Measurements from ENCODE around the gene RNF4.

The RNF4 gene

DNA sequence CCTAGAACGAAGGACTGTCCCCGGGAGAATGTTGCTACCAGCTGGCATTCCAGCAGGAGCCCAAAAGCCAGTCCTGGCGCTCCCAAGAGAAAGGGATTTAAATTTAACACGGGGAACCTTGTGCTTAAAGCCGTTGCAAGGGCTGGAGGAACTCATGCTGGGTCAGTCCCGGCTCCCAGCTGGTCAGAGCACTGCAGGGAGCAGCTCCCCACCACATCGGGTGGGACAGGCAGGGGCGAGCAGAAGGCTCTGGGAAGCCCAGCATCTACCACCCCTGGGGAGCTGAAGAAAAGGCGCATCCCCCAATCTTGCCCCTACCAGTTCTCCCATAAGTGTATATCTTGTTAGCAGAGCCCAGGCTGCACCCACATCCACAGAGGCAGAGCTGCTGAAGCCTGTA lies 34.5 kb upstream of the RNF4 start:
- Histone ChIP-seq H3K18ac (ENCODE audit: low read length) (no peak overlapping the region), H3K4me2 (ENCODE audit: low read length) (no peak overlapping the region), H2BK5ac (ENCODE audit: low read length) (no peak overlapping the region), H4K5ac (ENCODE audit: low read length) (no peak overlapping the region), H4K8ac (ENCODE audit: low read depth, low read length) (no peak overlapping the region), H3K4me3 (ENCODE audit: low read length) (no peak overlapping the region), H3K27ac (ENCODE audit: low read depth, low read length) (no peak overlapping the region), H2AK5ac (ENCODE audit: low read length) (no peak overlapping the region), H2BK120ac (ENCODE audit: low read depth, low read length) (no peak overlapping the region), H3K79me1 (ENCODE audit: low read length) (no peaks in the 10 kb centered on the region), H3K79me2 (ENCODE audit: control insufficient read depth, insufficient read depth, low read length) (no peaks in the 10 kb centered on the region), H3K9ac (ENCODE audit: low read length) (no peak overlapping the region), H2BK15ac (replicated peaks; ENCODE audit: low read depth) (no peak overlapping the region), H3K4me1 (ENCODE audit: control insufficient read depth, low read depth, low read length) (no peaks in the 10 kb centered on the region), H3K4ac (ENCODE audit: low read depth, low read length) (no peak overlapping the region), H3K23ac (ENCODE audit: low read length) (no peak overlapping the region), H3K36me3 (ENCODE audit: control insufficient read depth, insufficient read depth, low read length) (no peaks in the 10 kb centered on the region), H3K56ac (ENCODE audit: low read length) (no peak overlapping the region), H3K27me3 (ENCODE audit: insufficient read depth, low read length, poor library complexity) (no peaks in the 10 kb centered on the region)
- DNase-seq, result no peak
- WGBS (ENCODE audit: extremely low coverage, insufficient coverage, low lambda C conversion rate), result no CpG with 5 or more reads among the region's 9 CpGs

DNA sequence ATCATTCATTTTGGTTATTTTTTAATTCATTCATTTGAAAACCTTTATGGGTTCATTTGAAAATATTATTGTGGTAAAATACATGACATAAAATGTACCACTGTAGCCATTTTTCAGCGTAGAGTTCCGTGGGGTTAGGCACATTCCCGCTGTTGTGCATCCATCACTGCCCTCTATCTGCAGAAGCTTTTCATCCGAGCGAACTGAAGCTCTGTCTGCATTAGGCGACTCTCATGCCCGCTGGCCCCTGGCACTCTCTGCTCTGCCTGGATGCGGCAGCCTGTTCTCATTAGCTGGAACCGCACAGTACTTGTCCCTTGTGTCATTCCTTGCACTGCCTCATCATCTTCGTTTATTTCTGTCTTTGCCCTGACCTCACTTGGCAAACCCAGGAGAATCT lies 32.6 kb upstream of the RNF4 start:
- Histone ChIP-seq H3K27me3 (ENCODE audit: insufficient read depth, low read length, poor library complexity) (no peaks in the 10 kb centered on the region), H3K56ac (ENCODE audit: low read length) (no peak overlapping the region), H3K79me1 (ENCODE audit: low read length) (no peaks in the 10 kb centered on the region), H3K36me3 (ENCODE audit: control insufficient read depth, insufficient read depth, low read length) (no peaks in the 10 kb centered on the region), H3K79me2 (ENCODE audit: control insufficient read depth, insufficient read depth, low read length) (no peaks in the 10 kb centered on the region), H3K4ac (ENCODE audit: low read depth, low read length) (no peak overlapping the region), H4K8ac (ENCODE audit: low read depth, low read length) (no peak overlapping the region), H4K5ac (ENCODE audit: low read length) (no peak overlapping the region), H3K4me3 (ENCODE audit: low read length) (no peak overlapping the region), H2BK120ac (ENCODE audit: low read depth, low read length) (no peak overlapping the region), H3K18ac (ENCODE audit: low read length) (no peak overlapping the region), H3K9ac (ENCODE audit: low read length) (no peak overlapping the region), H3K23ac (ENCODE audit: low read length) (no peak overlapping the region), H3K4me2 (ENCODE audit: low read length) (no peak overlapping the region), H3K27ac (ENCODE audit: low read depth, low read length) (no peak overlapping the region), H2AK5ac (ENCODE audit: low read length) (no peak overlapping the region), H2BK5ac (ENCODE audit: low read length) (no peak overlapping the region), H3K4me1 (ENCODE audit: control insufficient read depth, low read depth, low read length) (no peaks in the 10 kb centered on the region), H2BK15ac (replicated peaks; ENCODE audit: low read depth) (no peak overlapping the region)
- no peak for DNase-seq
- WGBS (ENCODE audit: extremely low coverage, insufficient coverage, low lambda C conversion rate), result no CpG with 5 or more reads among the region's 10 CpGs

DNA sequence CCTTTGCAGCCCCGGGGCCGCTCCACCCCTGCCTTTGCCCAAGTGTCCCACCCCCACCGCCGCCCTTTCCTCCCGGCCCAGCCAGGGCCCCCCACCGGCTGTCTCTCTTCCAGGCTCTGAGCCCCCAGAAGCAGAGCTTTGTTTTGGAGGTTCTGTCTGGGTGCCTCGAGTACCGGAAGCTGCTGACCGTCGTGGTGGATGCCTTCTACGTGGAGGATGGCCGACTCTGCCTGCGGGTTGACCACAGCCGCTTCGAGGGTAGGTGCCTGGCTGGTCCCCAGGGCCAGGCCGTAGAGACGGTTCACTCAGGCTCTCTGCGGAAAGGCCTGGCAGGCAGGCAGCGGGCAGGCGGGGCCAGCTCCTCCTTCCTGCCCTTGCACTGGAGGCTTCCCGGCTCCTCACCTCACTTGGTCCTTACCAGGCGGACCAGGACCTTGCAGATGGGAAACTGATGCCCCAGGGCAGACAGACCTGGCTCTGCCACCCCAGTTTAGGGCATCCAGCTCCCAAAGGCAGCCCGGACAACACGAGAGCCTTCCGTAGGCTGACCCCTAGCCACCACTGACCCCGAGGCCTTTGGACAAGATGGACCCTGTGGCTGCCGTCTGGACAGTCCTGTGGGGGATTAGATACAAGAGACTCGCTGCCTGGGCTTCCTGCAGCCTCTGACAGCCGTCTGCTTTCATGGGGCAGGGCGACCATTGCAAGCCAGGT lies 32.0 kb upstream of the RNF4 start:
- Histone ChIP-seq H2AK5ac (ENCODE audit: low read length) (no peak overlapping the region), H2BK120ac (ENCODE audit: low read depth, low read length) (no peak overlapping the region), H3K4ac (ENCODE audit: low read depth, low read length) (no peak overlapping the region), H2BK15ac (replicated peaks; ENCODE audit: low read depth) (no peak overlapping the region), H3K56ac (ENCODE audit: low read length) (peak overlapping the region; percentile 28), H3K18ac (ENCODE audit: low read length) (no peak overlapping the region), H3K79me1 (ENCODE audit: low read length) (no peaks in the 10 kb centered on the region), H3K36me3 (ENCODE audit: control insufficient read depth, insufficient read depth, low read length) (no peaks in the 10 kb centered on the region), H3K27me3 (ENCODE audit: insufficient read depth, low read length, poor library complexity) (no peaks in the 10 kb centered on the region), H3K9ac (ENCODE audit: low read length) (no peak overlapping the region), H3K4me1 (ENCODE audit: control insufficient read depth, low read depth, low read length) (peaks cover 2% of the 10 kb centered on the region), H3K4me2 (ENCODE audit: low read length) (no peak overlapping the region), H3K4me3 (ENCODE audit: low read length) (no peak overlapping the region), H2BK5ac (ENCODE audit: low read length) (no peak overlapping the region), H4K5ac (ENCODE audit: low read length) (no peak overlapping the region), H3K79me2 (ENCODE audit: control insufficient read depth, insufficient read depth, low read length) (no peaks in the 10 kb centered on the region), H3K23ac (ENCODE audit: low read length) (no peak overlapping the region), H3K27ac (ENCODE audit: low read depth, low read length) (no peak overlapping the region), H4K8ac (ENCODE audit: low read depth, low read length) (no peak overlapping the region)
- no peak for DNase-seq
- WGBS (ENCODE audit: extremely low coverage, insufficient coverage, low lambda C conversion rate), result no CpG with 5 or more reads among the region's 30 CpGs

DNA sequence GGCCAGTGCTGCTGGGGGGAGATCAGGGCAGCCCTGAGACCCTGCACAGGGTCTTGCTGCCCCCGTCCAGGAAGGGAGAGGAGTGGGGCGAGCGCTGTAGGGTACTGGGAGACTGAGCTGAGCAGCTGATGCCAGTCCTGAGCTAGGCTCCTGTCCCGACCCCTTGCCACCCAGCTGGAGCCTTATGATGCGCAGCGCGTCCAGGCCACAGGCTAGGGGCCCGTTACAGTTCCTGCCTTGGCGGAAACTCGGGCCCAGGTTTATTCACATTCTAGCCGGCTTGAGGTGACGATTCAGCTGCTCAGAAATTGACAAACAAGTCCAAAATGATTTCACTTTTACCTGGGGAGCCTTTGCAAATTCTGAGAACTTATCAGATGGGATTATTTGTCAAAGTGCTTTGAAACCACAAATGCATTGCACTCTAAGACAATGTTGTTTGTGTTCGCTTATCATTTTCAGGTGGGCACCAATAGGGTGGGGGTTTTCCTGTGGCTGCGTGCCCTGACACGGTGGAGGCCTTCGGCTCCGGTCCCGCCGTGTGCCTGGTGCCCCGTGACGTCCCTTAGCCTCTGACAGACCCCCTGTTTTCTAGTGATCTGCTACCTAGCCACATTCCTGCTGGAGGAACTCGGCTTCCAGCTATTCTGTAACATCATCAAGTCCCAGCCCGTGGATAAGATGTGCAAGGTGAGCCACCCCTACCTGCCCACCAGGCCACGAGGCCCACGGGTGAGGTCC lies 31.3 kb upstream of the RNF4 start:
- Histone ChIP-seq H4K8ac (ENCODE audit: low read depth, low read length) (no peak overlapping the region), H3K18ac (ENCODE audit: low read length) (no peak overlapping the region), H3K4ac (ENCODE audit: low read depth, low read length) (no peak overlapping the region), H3K79me2 (ENCODE audit: control insufficient read depth, insufficient read depth, low read length) (no peaks in the 10 kb centered on the region), H4K5ac (ENCODE audit: low read length) (no peak overlapping the region), H2BK15ac (replicated peaks; ENCODE audit: low read depth) (no peak overlapping the region), H3K23ac (ENCODE audit: low read length) (no peak overlapping the region), H3K36me3 (ENCODE audit: control insufficient read depth, insufficient read depth, low read length) (no peaks in the 10 kb centered on the region), H2BK5ac (ENCODE audit: low read length) (no peak overlapping the region), H2BK120ac (ENCODE audit: low read depth, low read length) (no peak overlapping the region), H3K4me3 (ENCODE audit: low read length) (no peak overlapping the region), H3K9ac (ENCODE audit: low read length) (no peak overlapping the region), H3K56ac (ENCODE audit: low read length) (no peak overlapping the region), H3K27ac (ENCODE audit: low read depth, low read length) (no peak overlapping the region), H2AK5ac (ENCODE audit: low read length) (no peak overlapping the region), H3K79me1 (ENCODE audit: low read length) (no peaks in the 10 kb centered on the region), H3K27me3 (ENCODE audit: insufficient read depth, low read length, poor library complexity) (no peaks in the 10 kb centered on the region), H3K4me1 (ENCODE audit: control insufficient read depth, low read depth, low read length) (peaks cover 2% of the 10 kb centered on the region), H3K4me2 (ENCODE audit: low read length) (no peak overlapping the region)
- no peak for DNase-seq
- no CpG with 5 or more reads among the region's 25 CpGs for WGBS (ENCODE audit: extremely low coverage, insufficient coverage, low lambda C conversion rate)

DNA sequence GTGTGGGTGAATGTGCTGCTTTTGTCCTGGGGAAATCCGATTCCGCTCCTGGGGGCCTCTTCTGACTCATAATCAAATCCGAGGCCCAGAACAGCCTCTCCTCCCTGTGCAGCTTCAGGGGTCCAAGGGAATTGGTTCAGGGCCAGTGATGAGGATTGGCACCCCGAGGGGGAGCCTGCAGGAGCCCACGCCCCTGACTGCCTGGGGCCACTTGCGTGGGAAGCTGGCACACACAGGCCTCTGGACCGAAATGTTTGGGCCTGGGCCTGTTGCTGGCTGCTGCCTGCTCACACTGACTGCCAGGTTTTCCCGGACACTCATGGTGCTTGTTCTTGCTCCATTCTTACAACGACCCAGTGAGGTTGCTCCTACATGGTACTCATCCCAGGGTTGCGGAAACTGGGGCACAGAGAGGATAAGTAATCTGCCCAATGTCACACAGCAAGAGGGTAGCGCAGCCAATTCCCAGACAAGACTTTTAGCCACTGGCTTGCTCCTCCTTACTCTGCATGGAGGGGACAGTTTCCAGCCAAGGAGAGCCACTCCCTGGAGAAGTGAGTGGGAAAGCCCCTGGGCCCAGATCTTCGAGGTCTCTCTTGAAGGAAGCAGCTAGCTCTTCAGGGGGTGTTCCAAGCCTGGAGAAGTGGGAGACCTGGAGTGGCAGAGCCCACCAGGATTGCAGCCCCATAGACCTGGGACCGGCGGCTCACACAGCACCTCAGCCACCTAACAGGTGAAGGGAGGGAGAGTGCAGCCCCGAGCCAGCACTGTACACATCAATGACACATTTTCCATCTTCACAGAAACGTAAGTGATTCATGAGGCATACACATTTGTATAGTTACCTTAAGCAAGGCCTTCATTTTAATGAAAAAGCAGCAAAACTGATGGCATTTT lies 29.8 kb upstream of the RNF4 start:
- no peak overlapping the region for H3K18ac ChIP-seq (ENCODE audit: low read length)
- no peaks in the 10 kb centered on the region for H3K79me2 ChIP-seq (ENCODE audit: control insufficient read depth, insufficient read depth, low read length)
- no peak for DNase-seq
- no peaks in the 10 kb centered on the region for H3K79me1 ChIP-seq (ENCODE audit: low read length)
- H4K8ac ChIP-seq (ENCODE audit: low read depth, low read length), result no peak overlapping the region
- no peak overlapping the region for H2AK5ac ChIP-seq (ENCODE audit: low read length)
- H3K56ac ChIP-seq (ENCODE audit: low read length), result no peak overlapping the region
- WGBS (ENCODE audit: extremely low coverage, insufficient coverage, low lambda C conversion rate), result no CpG with 5 or more reads among the region's 16 CpGs
- H3K4me1 ChIP-seq (ENCODE audit: control insufficient read depth, low read depth, low read length), result peaks cover 2% of the 10 kb centered on the region
- H2BK120ac ChIP-seq (ENCODE audit: low read depth, low read length), result no peak overlapping the region
- H2BK15ac ChIP-seq (replicated peaks; ENCODE audit: low read depth), result no peak overlapping the region
- no peak overlapping the region for H3K4me3 ChIP-seq (ENCODE audit: low read length)
- H3K4ac ChIP-seq (ENCODE audit: low read depth, low read length), result no peak overlapping the region
- H2BK5ac ChIP-seq (ENCODE audit: low read length), result no peak overlapping the region
- no peaks in the 10 kb centered on the region for H3K36me3 ChIP-seq (ENCODE audit: control insufficient read depth, insufficient read depth, low read length)
- no peak overlapping the region for H3K27ac ChIP-seq (ENCODE audit: low read depth, low read length)
- H3K4me2 ChIP-seq (ENCODE audit: low read length), result no peak overlapping the region
- H3K23ac ChIP-seq (ENCODE audit: low read length), result no peak overlapping the region
- H4K5ac ChIP-seq (ENCODE audit: low read length), result no peak overlapping the region
- no peak overlapping the region for H3K9ac ChIP-seq (ENCODE audit: low read length)
- H3K27me3 ChIP-seq (ENCODE audit: insufficient read depth, low read length, poor library complexity), result no peaks in the 10 kb centered on the region
